ENCODE measurements around the gene RPL3.

The RPL3 gene

DNA sequence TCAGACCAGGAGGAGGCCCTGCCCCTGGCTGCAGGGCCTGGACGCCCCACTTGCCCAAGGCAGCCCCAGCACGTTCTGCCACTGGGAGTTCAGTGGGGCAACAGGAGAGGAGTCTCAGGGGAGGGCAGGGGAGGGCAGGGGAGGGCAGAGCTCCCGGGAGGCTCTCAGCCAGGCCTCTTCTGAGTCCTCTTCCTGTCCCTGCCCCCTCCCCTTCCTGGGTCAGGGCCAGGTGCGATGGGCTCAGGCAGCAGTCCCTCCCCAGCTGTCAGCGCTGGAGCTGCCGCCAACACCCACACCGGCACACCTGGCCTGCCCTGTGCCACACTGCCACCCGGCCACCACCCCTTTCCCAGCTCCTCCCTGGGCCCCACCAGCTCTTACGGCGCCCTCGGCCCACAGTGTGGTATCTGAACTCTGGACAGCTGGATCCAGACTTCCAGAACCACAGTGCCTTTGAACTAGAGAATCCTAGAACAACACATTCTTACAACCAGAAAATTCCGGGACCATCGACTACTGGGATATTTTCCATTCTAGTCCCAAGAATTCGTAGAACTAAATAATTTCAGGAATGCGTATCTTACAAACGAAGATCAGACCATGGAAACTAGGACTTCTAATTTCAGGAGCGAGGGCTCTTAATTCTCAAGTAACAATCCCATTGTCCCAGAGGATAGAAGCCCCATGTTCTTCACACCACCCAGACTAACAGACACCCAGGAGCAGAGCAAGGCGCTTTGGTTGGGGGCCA lies 21.8 kb downstream of the RPL3 start:
- peak; percentile 79 for FAIRE-seq

DNA sequence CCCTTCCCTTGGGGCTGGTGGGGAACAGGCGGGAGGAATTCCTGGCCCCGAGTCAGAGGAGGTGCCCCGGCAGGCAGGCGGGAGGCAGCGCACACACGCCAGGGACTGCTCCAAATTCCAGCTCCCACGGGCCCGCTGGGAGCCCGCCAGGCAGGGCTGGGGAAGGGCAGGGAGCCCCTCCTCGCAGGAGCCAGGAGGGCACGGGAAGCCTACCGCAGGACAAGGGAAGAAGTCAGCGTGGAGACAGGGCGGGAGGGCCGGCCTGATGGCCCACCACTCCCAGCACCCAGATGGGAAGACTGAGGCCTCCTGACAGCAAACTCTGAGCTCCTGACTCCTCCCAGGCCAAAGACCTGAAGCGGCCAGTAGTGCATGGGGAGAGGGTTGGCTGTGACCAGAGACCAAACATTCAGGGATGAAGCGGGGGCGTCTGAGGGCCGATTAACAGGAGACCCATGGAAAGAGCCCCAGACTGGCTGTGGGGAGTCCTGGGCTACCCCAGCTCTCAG lies 22.4 kb downstream of the RPL3 start:
- FAIRE-seq, result no peak

- FAIRE-seq, result no peak
These were observed 22.9 kb downstream of the RPL3 start for GRCh38 chr22:39296535-39296934.

GRCh38 chr22:39294571-39295468 lies 24.6 kb downstream of the RPL3 start:
- FAIRE-seq, result no peak

- no peak for FAIRE-seq
These were observed 25.6 kb downstream of the RPL3 start for GRCh38 chr22:39293766-39294368.

- peak; percentile 97 for FAIRE-seq
These were observed 26.8 kb downstream of the RPL3 start for GRCh38 chr22:39292561-39293074.

DNA sequence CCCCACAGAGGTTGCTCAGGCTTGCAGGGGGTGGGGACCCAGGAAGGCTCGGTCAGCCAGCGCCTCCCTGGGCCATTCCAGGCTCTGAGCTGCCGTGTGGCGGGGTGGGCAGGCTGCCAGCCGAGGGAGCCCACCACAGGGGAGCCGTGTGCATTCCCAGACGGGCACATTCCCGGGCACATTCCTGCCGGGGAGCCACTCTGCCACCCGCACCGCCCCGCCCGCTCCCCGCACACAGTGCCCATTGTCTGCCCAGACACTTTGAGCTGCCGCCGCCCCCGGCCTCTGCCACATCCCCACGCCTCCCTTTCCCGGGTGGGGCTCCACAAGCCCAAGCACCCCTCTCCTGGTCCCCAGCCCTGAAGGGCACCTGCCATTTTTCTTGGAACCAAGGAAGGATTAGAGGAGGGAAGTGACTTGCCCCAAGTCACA lies 27.4 kb downstream of the RPL3 start:
- FAIRE-seq, result no peak

GRCh38 chr22:39291523-39291922 lies 27.9 kb downstream of the RPL3 start:
- no peak for FAIRE-seq

DNA sequence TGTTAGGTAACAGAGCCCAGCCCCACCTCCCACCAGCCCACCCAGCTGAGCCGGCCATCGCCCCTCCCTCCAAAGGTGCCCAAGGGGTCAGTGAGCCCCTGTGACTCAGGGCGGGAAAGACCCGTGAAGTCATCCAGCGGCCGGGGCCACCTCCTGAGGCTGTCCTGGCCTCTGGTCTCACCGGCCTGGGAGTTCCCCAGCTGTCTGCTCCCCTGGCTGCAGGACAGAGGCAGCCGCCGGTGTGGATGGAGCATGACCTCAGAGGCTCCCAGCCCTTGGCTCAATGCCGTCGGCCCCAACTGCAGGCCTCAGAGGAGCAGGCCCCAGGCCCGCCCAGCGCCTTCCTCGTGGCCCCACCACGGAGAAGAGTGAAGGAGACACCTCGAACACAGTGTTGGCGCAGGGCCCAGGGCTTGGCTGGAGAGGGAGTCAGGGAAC lies 28.7 kb downstream of the RPL3 start:
- no peak for FAIRE-seq

DNA sequence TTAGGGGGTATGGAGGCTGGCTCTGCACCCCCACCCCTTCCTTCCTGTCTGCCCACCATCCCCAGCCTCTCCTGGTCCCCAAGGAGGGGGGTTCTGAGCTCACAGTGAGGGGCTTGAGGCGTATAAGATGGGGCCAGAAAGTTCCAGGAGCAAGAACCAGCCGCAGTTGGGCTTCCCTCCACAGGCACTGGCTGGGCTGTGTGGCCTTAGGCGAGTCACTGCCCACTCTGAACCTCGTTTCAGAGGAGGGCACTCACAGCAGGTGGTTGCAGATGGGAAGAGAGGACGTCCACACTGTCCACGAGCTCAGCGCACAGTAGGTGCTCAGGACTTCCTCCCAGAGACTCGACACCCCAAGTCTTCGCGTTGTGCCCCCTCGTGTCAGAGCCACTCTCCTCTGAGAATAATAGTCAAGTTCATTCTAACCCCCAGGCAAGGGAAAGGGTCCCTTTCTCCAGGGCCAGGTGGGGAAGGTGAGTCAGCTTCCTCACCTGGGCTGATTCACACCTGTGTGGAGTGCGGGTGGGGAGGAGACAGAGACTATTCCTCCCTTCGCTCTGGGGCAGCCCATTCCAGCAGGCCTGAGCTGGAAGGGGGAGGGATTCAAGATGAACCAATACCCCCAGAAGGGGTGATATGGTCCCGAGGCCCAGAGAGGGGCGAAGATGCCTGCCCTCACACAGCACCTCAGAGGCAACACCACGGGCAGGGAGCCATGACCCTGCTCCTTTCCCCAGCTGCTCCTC lies 29.3 kb downstream of the RPL3 start:
- FAIRE-seq, result no peak

DNA sequence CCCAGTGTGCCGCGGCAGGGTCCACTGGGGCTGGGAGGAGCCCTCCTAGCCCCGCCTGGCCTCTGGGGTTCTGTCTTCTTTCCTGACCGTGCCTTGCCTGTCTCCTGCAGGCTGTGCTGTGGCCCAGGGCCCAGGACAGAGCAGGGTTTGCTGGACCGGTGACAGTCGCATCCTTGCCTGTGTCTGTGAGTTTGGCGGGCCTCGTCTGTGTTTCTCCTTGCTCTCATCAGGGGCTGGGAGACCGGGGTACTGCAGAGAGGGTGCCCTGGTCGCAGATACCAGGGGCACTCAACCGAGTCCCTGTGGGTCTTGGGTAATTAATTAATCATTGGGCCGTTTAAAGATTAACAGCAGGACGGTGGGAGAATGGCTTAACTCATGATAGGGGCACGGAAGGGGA lies 29.9 kb downstream of the RPL3 start:
- FAIRE-seq, result no peak

- no peak for FAIRE-seq
These were observed 31.1 kb downstream of the RPL3 start for GRCh38 chr22:39288135-39288898.

DNA sequence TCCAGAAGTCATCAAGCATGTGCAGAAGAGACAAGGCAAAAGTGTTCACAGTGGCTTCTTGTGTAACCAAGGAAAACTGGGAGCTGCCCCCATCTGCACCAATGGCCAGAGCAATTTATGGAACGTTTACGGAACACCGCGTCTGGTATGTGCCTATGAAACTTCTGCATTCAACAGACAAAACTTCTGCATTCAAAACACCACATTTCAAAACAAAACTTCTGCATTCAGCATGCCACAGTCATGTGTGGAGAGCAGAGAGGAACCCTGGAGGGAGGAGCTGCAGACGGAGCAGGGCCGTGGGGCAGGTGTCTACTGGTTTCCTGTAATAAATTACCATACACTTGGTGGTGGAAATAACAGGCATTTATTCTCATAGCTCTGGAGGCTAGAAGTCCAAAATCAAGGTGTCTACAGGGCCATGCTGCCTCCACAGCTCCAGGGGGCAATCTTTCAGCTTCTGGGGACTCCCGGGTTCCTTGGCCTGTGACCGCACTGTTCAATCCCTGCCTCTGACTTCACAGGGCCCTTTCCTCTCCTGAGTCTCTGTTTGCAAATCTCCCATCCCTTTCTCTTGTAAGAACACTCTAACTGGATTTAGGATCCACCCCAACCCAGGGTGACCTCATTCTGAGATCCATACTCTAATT lies 32.2 kb downstream of the RPL3 start:
- no peak for FAIRE-seq

DNA sequence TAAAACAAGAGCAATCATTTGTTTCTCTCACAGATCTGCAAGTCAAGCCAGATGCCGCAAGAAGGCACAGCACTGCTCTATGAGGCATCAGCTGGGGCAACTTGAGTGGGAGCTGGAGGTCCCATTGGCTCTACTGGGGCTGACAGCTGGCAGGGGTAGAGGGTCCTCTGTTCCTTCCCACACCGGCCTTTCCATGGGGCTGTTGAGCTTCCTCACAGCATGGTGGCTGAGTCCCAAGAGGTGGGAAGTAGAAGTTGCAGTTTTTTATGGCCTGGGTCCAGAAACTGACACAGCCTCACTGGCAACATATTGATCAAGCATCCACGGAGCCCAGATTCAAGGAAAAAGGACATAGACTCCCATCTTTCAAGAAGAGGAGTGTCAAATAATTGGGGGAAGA lies 34.4 kb downstream of the RPL3 start:
- FAIRE-seq, result no peak

DNA sequence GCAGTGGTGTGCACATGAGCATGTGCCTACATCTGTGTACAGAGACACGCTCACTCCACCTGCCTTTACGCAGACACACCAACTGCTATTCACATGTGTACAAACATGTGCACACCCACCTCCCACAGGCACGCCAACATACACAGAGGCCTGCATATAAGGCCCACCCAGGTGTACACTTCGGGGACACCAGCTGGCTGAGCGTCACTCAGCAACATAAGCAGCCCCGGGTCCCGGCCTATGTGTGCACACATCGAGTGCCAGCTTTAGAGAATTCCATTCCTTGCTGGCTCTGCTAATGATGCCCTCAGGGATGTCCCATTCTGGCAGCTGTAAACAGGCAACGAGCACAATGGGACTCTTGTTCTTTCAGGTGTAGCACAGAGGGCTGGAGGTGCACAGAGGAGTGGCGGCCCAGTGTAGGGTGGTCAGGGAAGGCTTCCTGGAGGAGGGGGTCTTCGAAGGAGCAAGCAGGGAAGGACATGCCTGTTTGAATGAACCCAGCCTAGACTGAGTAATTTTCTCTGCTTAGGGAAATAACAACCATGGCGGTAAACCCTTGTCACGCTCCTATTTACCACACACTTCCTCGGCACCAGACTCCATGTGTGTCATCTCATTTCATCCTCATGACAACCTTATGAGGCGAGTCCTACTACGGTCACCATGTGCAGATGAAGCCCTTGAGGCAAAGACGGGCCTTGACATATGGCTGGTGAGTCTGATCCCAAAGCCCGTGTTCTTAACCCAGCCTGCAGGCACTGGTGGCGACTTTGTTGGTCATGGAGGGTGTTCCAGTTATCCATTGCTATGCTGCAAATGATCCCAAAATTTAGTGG lies 35.1 kb downstream of the RPL3 start:
- FAIRE-seq, result no peak

DNA sequence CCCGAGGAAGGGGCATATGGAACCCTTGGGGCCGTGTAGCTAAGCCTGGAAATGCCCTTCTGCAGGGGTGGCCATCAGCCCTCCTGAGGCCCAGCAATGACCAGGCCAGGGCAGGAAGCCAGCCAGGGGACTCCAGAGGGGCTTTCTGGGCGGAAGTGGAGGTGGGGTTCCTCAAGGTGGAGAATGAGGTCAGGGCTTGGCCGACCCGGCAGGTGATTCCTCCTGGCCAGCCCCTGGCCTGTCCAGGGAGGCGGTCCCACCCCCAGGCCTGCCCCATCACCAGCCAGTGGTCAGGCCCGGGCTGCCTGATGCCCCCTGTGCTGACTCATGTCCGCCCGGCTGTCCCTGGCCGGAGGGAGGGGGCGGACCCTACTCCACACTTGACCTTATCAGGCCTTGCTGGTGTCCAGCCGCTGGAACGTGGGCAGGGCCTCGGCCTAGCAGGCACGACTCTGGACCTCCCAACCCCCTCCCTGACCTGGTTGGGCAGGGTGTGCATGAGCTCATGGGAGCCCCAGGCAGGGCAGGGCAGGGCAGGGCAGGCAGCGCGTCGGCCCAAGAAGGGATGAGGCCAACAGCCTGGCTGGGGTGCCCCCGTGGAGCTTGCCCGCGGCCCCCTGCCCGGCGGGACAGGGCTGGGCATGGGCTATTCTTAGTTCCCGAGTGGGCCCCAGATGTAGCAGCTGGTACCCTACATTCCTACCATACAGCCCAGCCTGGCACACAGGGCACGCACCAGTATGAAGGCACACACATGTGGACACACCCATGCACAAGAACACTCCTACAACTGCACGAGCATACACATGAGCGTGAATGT lies 35.9 kb downstream of the RPL3 start:
- FAIRE-seq, result no peak

DNA sequence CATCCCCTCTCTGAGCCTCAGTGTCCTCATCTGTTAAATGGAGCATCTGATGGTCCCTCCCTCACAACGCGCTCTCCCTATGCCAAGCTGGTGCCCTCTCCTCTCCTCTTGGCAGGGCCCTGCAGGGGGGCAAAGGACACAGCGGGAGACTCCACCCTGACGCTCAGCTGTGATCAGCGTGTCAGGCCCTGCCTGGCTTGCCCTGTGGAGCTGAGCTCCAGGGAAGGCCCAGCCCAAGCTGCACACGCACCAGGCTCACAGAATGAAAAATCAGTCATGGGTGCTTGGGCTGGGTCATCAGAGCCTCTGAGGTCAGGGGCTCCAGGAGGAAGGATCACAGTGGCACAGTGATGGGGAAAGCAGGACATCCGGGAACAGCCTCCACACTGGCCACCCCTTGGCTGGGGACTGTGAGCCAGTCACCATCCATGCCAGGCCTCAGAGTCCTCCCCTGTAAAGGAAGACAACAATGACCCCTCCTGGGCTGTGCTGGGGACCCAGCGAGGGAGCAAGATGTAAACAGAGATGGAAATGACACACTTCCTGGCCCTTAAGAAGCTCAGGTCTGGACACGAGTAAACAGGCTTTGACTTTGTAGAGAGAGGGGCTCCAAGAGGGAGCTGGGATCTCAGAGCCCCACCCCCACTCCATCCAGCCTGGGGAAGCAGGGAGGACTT lies 36.6 kb downstream of the RPL3 start:
- no peak for FAIRE-seq

DNA sequence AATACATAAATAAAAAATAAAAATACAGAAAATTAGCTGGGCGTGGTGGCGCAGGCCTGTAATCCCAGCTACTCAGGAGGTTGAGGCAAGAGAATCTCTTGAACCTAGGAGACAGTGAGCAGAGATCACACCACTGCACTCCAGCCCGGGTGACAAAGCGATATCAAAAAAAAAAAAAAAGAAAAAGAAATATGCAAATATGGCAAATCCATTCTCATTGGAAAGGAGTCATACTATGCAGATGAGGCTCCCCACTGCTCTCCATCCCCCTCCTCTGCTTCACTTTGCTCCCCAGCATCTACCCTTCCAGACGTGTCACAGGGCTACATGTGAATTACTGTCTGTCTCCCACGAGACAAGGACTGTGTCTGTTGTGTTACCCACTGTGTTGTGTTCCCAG lies 38.3 kb downstream of the RPL3 start:
- no peak for FAIRE-seq

GRCh38 chr22:39280250-39280649 lies 39.2 kb downstream of the RPL3 start:
- no peak for FAIRE-seq
